HG03060 (cell line): ENCODE results near the gene HJURP.

ENCODE experiments used
- ATAC-seq: cut with Tn5 transposase; IDR thresholded peaks from one replicate; pipeline ENCODE4 v1.9.1; 2021; ENCODE audit warnings: low read depth, moderate number of reproducible peaks; ENCODE audit not compliant: unreplicated experiment

HJURP gene

DNA sequence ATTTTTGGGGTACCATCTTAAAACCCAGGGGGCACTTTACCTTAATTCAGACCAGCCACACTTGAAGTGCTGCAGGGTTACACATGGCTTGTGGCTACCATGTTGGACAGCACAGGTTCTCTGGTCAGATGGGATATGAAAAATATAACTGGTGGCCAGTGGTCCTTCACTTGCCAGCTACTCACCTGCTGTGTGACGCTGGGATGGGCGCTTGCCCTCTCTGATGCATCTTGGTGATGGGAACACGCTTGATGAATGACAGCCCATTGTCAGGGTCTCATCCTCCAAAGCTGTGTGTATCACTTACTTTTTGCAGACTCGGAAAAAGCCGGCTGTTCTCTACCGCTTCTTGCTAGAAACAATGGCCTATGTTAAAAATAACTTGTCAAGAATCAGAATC is 22.5 kb downstream of the HJURP start:
- no peak for ATAC-seq

- no peak for ATAC-seq
Observed at GRCh38 chr2:233831011-233831721, 23.2 kb downstream of the HJURP start.

DNA sequence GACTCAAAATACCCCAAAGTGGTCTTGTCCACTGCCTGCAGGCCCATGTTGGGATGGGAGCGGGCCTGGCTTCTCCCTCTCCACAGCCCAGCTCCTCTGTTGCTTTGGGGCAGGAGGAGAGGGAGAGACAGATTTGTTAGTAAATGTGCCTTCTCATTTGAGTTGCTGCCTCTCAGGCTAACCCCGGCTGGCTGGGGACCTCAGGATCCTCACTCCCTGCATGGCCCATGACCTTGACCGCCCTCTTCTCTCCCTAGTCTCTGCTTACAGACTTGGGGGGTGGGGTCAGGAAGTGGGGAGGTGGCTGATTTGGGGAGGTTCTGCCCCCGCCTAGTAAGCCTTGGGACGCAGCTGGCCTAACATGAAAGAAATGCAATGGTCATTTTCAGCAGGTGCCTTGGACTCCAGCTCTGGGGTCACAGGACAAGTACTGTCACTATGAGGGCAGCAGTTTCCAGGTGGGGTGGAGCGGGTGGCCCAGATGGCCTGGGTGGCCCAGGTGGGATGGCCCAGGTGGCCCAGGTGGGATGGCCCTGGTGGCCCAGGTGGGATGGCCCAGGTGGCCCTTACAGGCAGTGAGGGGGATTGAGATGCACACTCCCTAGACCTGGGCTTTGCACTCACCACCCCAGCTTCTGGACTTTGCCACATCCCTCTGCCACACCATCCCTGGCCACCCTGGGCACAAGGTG is 24.1 kb downstream of the HJURP start:
- ATAC-seq = no peak

DNA sequence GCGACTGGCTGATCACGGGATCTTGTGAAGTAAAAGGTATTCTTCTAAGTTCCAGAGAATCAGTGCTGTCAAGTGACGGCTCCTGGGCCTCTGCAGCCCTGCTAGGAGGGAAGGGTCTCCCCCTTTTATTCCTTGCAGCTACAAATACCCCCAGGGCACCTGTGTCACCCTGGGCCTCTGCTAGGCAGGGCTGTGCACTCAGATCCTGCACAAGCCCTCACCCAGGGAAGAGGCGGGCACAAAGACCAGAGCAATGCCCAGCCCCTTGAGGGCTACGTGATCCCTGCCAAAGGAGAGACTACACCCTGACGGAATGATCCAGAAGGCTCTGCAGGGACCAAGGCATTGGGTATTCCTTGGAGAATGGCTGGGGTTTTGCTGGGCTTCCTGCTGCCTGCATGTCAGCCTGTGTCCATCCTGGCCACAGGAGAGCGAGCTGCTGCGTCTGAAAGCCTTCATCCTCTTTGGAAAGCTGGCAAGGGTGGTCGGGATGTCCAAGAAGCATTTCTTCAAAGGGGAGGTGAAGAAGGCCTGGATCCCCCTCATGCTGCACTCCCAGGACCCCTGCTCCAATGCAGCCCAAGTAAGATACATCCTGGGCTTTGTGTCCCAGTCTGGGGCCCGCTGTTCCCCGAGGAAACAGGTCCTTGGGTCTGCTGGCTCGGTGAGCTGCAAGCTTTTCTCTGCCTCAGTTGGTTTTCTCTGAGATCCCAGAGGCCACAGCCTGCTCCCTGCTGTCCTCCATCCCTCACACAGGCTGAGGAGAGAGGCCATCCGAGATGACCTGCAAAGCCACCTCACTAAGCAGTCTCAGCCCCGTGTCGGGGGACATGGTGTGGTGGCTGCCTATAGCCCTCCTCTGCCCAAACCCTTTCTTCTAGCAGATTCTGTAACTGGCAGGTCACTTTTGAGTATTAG is 24.9 kb downstream of the HJURP start:
- no peak for ATAC-seq

DNA sequence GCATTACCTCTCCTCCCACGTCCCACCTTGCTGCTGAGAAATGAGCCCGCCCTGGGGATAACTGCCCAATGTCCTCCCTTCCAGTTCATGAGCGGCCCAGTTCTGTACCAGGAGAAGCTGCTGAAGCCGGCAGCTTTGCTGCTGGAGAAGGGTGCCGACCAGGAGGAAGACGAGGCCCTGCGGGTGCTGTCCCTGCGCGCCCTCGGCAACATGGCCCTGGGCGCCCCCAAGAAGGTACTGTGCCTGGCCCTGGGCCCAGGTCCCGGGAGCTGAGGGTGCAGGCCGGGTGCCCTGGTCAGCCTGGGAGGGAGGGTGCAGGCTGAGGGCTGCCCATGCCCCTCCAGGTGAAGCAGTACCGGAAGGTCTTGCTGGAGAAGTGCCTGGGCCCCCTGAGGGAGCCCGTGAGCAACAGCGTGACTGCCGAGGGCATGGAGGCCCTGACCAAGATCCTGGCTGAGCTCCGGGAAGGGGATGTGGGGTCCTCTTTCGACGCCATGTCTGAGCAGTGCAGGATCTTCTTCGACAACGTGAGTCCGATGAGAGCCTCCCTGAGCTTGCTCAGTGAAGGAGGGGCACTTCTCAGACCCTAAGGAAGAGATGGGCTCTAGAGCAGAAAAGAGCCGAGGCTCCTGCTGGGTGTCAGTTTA is 25.7 kb downstream of the HJURP start:
- ATAC-seq = no peak

DNA sequence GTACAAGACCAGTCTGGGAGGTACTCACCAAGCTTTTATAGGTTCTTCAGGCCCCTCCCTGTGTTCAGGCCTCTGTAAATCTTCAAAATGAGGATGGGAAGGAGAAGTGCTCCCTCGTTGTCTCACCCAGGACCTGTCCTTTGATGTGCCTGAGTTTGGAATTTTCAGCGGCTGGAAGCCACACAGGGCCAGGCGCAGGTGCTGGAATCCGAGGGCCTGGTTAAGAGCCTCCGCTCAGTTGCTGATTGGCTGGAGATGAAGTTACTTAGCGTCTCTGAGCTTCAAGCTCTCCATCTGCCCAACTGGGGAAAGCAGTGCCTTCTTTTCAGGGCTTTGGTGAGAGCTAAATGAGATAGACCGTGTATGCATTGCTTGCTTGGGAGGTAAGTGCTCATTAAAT is 30.0 kb downstream of the HJURP start:
- ATAC-seq = no peak

DNA sequence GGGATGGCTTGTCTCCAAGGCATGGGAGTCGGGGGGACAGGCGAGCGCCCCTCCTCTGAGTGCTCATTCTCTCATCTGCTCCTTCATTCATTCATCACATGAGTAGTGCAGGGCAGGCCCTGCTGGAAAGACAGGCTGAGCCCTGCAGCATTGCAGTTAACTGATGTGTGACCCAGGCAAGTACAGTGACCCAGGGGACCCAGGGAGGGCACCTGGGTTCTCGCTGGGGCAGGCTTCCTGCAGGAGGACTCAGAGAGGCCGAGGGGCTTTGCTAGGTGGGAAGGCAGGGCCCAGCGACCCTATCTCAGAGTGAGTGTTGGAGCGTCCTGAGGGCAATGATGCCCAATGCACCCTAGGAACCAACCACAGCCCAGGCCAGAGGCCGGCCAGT is 30.6 kb downstream of the HJURP start:
- ATAC-seq = no peak

DNA sequence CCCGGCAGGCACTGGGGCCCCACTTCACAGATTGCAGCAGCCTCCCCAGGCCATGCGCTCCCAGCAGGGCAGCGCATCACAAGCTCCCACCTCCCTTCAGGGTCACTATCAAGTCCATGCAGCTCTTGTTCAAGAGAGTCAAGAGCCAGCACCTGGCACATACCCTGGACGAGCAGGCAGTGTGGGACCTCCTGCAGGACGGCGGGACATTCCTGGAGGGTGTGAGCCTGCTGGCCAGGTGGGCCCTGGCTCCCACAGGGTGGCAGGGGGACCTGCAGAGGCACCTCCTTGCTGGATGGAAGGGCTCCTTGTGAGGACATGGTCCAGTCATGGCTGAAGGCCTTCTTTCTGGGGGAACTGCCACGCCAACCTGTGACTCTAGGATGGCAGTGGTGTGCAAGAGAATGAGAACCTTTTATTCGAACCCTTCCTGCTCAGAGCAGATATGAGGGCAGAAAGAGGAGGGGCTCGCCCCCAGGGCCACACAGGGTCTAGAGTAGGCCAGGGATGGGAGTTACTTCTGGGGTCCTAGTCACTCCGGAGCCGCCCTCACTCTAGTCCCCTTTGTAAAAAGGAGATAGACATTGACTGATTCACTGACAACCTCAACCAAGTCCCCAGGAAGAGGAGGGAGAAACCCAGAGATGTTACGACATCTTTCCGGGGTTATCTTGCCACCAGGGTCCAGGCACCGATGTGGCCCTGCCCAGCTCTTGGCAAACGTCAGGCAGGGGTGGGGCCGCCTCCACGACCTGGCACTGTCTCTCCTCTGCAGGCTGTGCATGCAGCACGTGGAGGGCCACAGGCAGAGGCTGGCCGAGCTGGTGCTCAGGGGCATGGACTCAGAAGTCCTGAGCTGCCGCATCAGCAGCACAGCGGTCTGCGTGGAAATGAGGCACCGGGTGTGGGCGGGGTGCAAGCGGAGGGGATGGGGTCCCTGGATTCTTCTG is 31.3 kb downstream of the HJURP start:
- no peak for ATAC-seq

DNA sequence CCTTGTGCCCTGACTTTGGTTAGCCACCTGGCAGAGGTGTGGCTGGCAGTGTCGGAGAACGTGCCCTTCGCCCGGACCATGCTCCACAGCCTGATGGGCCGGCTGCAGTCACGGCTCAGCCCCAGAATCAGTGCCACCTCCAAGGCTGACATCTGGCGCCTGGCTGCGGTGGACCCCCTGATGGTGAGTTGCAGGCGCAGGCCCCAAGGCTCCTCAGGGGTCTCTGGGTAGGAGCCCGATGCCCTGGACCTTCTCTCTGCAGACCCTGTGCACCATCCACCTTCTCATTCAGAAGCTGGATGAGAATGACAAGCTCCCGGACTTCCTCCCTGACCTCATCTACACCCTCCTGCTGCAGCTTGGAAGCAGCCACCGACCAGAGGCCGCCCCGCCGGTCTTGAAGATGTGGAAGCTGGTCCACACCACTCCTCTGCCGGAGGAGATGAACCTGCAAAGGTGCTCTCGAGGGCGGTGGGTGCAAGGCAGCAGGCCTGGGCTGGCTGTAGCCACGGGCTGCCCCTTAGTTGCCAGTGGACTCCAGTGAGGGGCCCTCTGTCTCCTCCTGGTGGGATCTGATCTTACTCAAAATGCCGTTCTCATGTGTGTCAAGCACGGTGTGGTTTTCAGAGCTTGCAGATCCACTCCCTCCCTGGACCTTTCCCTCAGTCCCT is 32.1 kb downstream of the HJURP start:
- no peak for ATAC-seq

- ATAC-seq = no peak
Observed at GRCh38 chr2:233821709-233822100, 32.6 kb downstream of the HJURP start.

DNA sequence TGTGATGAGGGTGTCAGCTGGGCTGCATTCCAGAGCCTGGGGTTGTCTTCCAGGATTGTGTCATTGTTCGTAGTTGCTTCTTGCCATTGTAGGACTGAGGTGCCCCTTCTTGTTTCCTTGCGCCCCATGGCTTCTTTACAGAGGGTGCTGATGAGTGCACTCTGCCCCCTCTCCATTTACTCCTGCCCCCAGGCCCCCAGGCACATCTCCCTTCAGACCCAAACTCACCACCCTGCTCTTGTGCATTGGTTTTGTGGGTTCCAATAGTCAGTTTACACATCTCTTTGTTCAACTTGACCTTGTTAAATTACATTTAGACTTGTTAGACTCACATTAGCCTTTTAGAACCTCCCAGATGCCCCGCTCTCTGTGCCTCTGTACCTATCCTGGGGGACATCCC is 33.1 kb downstream of the HJURP start:
- no peak for ATAC-seq

GRCh38 chr2:233820774-233821105 is 33.6 kb downstream of the HJURP start:
- no peak for ATAC-seq

DNA sequence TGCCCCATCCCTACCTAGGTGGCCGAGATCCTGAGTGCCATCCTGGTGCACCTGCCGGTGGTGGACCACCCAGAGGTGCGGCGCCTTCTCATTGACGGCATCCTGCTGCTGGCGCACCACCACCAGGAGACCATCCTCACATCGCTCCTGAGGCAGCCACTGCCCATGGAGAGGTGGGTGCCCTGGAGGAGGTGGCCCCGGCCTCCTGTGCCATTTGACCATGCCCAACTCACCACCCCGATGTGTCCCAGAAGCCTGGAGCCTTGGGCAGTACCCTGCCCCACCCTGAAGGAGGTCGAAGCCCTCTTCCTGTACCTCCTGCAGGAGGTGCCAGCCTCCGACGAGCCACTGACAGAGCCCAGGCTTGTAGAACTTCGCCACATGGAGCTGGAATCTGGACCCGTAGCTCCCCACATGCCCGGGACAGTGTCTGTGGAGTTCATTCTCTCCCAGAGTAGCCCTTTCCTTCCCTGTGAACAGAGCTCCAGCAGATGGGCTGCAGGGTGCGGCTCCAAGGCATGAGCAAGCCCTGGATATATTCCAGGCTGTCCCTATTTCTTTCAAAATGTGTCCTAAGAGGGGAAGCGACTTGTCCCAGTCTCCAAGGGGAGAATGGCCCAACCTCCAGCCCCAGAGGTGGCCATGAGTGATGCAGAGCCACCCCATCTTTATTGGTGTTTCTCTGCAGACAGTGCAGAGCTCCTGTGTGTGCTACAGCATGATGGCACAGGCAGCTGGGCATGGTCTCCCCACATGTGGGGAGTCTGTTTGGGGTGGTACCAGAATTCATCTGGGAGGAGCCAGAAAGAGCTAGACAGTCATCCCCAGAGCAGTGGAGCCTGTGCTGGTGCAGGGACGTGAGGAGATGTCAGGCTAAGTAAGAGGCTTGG is 34.2 kb downstream of the HJURP start:
- ATAC-seq = no peak

GRCh38 chr2:233818639-233819621 is 35.4 kb downstream of the HJURP start:
- ATAC-seq = no peak

DNA sequence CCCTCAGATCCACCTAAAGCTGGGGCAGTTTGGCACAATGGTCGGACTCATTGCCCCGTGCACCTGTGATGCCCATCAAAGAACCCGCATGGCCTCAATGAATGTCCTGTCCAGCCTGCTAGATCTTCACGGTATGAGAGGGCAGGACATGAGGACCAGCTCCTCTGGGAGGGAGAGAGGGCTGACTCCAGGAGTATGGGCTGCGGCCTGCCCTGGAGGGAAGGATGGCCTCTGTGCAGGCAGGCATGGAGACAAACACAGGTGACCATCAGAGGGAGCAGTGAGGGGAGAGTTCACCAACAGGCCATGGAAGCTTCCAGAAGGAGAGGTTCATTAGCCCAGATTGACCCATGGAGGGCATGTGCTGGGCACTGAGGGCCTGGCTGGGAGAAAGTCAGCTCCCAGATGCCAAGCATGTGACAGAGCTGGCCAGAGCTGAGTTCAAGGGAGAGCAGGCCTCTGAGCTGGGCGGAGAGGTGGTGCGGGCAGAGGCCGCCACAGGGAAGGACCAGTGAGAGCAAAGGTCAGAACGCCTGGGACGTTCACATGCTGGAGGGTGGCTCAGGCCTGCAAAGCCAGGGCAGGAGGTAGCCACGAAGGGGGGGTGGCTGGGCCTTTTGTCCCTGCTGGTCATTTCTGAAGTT is 36.2 kb downstream of the HJURP start:
- no peak for ATAC-seq

GRCh38 chr2:233817361-233817911 is 36.9 kb downstream of the HJURP start:
- no peak for ATAC-seq
